CD14-positive monocyte (primary cell): ENCODE data around the gene MTG2. TPM values are rescaled to one million over a fixed set of nuclear protein-coding genes. Genes with fewer than 3 reads are reported as not detected.

Experiments
- DNase-seq, 3 donors: peaks; one replicate each; pipeline ENCODE4 v3.0.0-alpha.2; 2011 to 2022
- H2AFZ ChIP-seq: 2 replicates; pipeline ENCODE4 v1.6.0; 2012; ENCODE audit warnings: mild to moderate bottlenecking, low read depth, low read length, inconsistent platforms; ENCODE audit not compliant: insufficient read depth, poor library complexity, severe bottlenecking
- H3K27ac ChIP-seq, 2 donors: 1 replicate in 1 of 2; 2 replicates in 1 of 2; pipeline ENCODE4 v1.5.1; 2012 to 2013; ENCODE audit warnings: low read length in 2 of 2, control low read depth in 1 of 2, inconsistent platforms in 1 of 2, low read depth in 1 of 2, mild to moderate bottlenecking in 1 of 2
- H3K27me3 ChIP-seq, 2 donors: one replicate each; pipeline versions ENCODE4 v1.6.0 to v1.6.1; 2011 to 2013; ENCODE audit warnings: low read length in 2 of 2; ENCODE audit not compliant: control insufficient read depth in 2 of 2, insufficient read depth in 2 of 2
- H3K36me3 ChIP-seq, 2 donors: replicated peaks in 1 of 2; 1 replicate in 1 of 2; 2 replicates in 1 of 2; pipeline versions ENCODE4 v1.5.1 to v1.6.1; 2012 to 2013; ENCODE audit warnings: low read length in 2 of 2, control low read depth in 1 of 2, inconsistent platforms in 1 of 2, mild to moderate bottlenecking in 1 of 2; ENCODE audit not compliant: insufficient read depth in 2 of 2, control insufficient read depth in 1 of 2
- H3K4me1 ChIP-seq, 2 donors: 1 replicate in 1 of 2; 2 replicates in 1 of 2; pipeline versions ENCODE4 v1.5.1 to v1.6.1; 2012 to 2013; ENCODE audit warnings: low read length in 2 of 2, control low read depth in 1 of 2, inconsistent platforms in 1 of 2, mild to moderate bottlenecking in 1 of 2, moderate library complexity in 1 of 2; ENCODE audit not compliant: insufficient read depth in 2 of 2, control insufficient read depth in 1 of 2
- H3K4me2 ChIP-seq: replicated peaks from 2 replicates; pipeline ENCODE3; 2012; ENCODE audit warnings: low read length, moderate library complexity, mild to moderate bottlenecking; ENCODE audit not compliant: poor library complexity, severe bottlenecking; ENCODE audit errors: extremely low read depth
- H3K4me3 ChIP-seq, 3 experiments: fragments of 200-600 bp in 1 of 3; sonication (generic) in 1 of 3; replicated peaks in 1 of 3; 1 replicate in 2 of 3; 2 replicates in 1 of 3; pipeline ENCODE4 v1.5.1; 2011 to 2013; ENCODE audit warnings: low read length in 3 of 3, mild to moderate bottlenecking in 3 of 3, control low read depth in 2 of 3, low read depth in 2 of 3, inconsistent platforms in 1 of 3, moderate library complexity in 1 of 3
- H3K79me2 ChIP-seq: 2 replicates; pipeline ENCODE4 v1.6.0; 2012; ENCODE audit warnings: mild to moderate bottlenecking, control low read depth, inconsistent platforms, low read length, moderate library complexity; ENCODE audit not compliant: insufficient read depth
- H3K9ac ChIP-seq: 2 replicates; pipeline ENCODE4 v1.6.0; 2017; ENCODE audit warnings: low read length, mild to moderate bottlenecking; ENCODE audit not compliant: insufficient read depth, poor library complexity, severe bottlenecking
- H3K9me3 ChIP-seq, 2 donors: replicated peaks in 1 of 2; 1 replicate in 1 of 2; 2 replicates in 1 of 2; pipeline versions ENCODE4 v1.5.1 to v1.6.1; 2012 to 2013; ENCODE audit warnings: low read length in 2 of 2, control low read depth in 1 of 2; ENCODE audit not compliant: control insufficient read depth in 1 of 2, insufficient read depth in 1 of 2
- H4K20me1 ChIP-seq: 2 replicates; pipeline ENCODE4 v1.6.0; 2012; ENCODE audit warnings: mild to moderate bottlenecking, low read length, control low read depth, moderate library complexity; ENCODE audit not compliant: insufficient read depth
- H3K27ac Mint-ChIP-seq, 7 donors: one replicate each; pipeline ENCODE4 v1.8.0; 2020; ENCODE audit warnings: mild to moderate bottlenecking in 7 of 7, mixed read lengths in 7 of 7, moderate library complexity in 6 of 7, inconsistent platforms in 2 of 7
- H3K27me3 Mint-ChIP-seq, 3 donors: one replicate each; pipeline ENCODE4 v1.8.0; 2021 to 2022; ENCODE audit warnings: low read depth in 3 of 3, mild to moderate bottlenecking in 3 of 3, mixed read lengths in 3 of 3, moderate library complexity in 3 of 3, inconsistent platforms in 1 of 3
- H3K36me3 Mint-ChIP-seq, 2 donors: one replicate each; pipeline ENCODE4 v1.8.0; 2020; ENCODE audit warnings: mixed read lengths in 2 of 2, inconsistent platforms in 1 of 2, mild to moderate bottlenecking in 1 of 2
- H3K4me1 Mint-ChIP-seq: one replicate; pipeline ENCODE4 v1.8.0; 2020; ENCODE audit warnings: mild to moderate bottlenecking, mixed read lengths
- H3K4me3 Mint-ChIP-seq, 2 donors: one replicate each; pipeline ENCODE4 v1.8.0; 2020; ENCODE audit warnings: mild to moderate bottlenecking in 2 of 2, mixed read lengths in 2 of 2, moderate library complexity in 1 of 2
- H3K9me3 Mint-ChIP-seq, 7 donors: one replicate each; pipeline ENCODE4 v1.8.0; 2020 to 2022; ENCODE audit warnings: mixed read lengths in 7 of 7, mild to moderate bottlenecking in 6 of 7, moderate library complexity in 6 of 7, inconsistent platforms in 2 of 7
- WGBS: methylation state at CpG from one replicate; pipeline ENCODE4 v1.1.5; 2013; ENCODE audit warnings: missing lambda C conversion rate; ENCODE audit not compliant: insufficient coverage; 5-methylcytosine and 5-hydroxymethylcytosine counted together
- intact Hi-C, 2 donors: fragments of 100-400 bp; cut with micrococcal nuclease; formaldehyde crosslinking; loops; one replicate each; pipeline versions ENCODE4 v1.15.0 to v1.15.1; 2023
- polyA plus RNA-seq, 3 donors: library from polyadenylated mRNA; depleted of rRNA in 1 of 3; unstranded in 2 of 3; stranded (reverse) in 1 of 3; fragments of 300-500 nt in 2 of 3; fragments of >200 nt in 1 of 3; fragmentation: Illumina TruSeq in 2 of 3; gene quantifications; 1 replicate in 2 of 3; 2 replicates in 1 of 3; pipeline ENCODE4 v1.2.3, GENCODE V29; 2012 to 2021
- TF ChIP-seq, protein P1 (sequence below): fragments of 200-600 bp; IDR thresholded peaks from one replicate; pipeline ENCODE4 v1.8.0; 2022; ENCODE audit warnings: antibody characterized with exemption, mild to moderate bottlenecking

The MTG2 gene
- polyA plus RNA-seq, 3 donors, result 10.8 to 16.1 (median 14.9) TPM

DNA sequence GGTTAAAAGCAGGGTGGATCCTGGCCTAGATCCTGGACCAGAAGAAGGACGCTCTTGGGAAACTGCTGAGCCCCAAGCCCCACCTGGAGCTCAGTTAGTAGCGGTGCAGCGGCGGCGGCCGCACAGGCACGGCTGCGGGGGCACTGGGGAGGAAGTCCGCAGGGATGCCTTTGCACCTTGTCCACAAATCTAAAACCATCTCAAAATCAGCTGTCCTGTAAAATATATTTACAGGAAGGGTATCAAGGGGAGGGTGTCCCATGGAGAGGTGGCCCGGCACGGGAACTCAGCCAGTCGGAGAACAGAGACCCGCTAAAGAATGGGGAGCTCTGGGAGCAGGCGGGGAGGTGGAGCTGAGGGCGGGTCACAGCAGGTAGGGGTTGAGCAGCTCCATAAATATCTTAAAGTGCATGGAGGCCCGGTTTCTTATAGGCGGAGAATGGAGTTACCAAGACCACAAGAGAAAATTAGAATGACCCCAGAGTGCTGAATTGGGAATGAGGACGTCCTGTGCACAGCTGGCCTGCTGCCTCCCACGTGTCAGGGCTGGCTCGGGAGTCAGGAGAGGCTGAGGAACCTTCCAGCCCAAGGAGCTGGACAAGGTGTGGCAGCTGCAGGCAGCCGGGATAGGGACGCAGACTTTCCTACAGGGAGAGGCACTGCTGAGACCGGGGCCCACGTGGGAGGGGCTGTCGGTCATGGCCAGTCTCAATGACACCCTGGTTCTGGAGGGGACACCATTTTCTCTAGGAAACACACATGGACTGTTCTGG, 8.0 kb downstream of the MTG2 start:
- Mint-ChIP-seq H3K4me3 (no peak overlapping the region), H3K36me3 (peaks cover 31 to 52% of the 10 kb centered on the region in 2 donors), H3K4me1 (peaks cover 13% of the 10 kb centered on the region), H3K27me3 (peaks cover 0 to 1% (median 1%) of the 10 kb centered on the region in 3 donors), H3K9me3 (no peaks in the 10 kb centered on the region), H3K27ac (no peak overlapping the region)
- H3K9ac ChIP-seq, result no peak overlapping the region
- no peak overlapping the region for H2AFZ ChIP-seq
- no peak overlapping the region for H3K4me3 ChIP-seq
- H3K79me2 ChIP-seq, result peaks cover 49% of the 10 kb centered on the region
- intact Hi-C loops, result no loop called here
- H3K27me3 ChIP-seq, result no peaks in the 10 kb centered on the region
- TF ChIP-seq, protein P1, sequence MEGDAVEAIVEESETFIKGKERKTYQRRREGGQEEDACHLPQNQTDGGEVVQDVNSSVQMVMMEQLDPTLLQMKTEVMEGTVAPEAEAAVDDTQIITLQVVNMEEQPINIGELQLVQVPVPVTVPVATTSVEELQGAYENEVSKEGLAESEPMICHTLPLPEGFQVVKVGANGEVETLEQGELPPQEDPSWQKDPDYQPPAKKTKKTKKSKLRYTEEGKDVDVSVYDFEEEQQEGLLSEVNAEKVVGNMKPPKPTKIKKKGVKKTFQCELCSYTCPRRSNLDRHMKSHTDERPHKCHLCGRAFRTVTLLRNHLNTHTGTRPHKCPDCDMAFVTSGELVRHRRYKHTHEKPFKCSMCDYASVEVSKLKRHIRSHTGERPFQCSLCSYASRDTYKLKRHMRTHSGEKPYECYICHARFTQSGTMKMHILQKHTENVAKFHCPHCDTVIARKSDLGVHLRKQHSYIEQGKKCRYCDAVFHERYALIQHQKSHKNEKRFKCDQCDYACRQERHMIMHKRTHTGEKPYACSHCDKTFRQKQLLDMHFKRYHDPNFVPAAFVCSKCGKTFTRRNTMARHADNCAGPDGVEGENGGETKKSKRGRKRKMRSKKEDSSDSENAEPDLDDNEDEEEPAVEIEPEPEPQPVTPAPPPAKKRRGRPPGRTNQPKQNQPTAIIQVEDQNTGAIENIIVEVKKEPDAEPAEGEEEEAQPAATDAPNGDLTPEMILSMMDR, result no peak
- no peak overlapping the region for H3K27ac ChIP-seq
- H3K4me2 ChIP-seq, result no peak overlapping the region
- H3K36me3 ChIP-seq, result peaks cover 35 to 68% of the 10 kb centered on the region in 2 donors
- no peak for DNase-seq
- peaks cover 3 to 5% of the 10 kb centered on the region in 2 donors for H3K4me1 ChIP-seq
- H3K9me3 ChIP-seq, result no peaks in the 10 kb centered on the region
- peaks cover 43% of the 10 kb centered on the region for H4K20me1 ChIP-seq
- WGBS, result 97% methylated on average over 14 of the region's 25 CpGs

DNA sequence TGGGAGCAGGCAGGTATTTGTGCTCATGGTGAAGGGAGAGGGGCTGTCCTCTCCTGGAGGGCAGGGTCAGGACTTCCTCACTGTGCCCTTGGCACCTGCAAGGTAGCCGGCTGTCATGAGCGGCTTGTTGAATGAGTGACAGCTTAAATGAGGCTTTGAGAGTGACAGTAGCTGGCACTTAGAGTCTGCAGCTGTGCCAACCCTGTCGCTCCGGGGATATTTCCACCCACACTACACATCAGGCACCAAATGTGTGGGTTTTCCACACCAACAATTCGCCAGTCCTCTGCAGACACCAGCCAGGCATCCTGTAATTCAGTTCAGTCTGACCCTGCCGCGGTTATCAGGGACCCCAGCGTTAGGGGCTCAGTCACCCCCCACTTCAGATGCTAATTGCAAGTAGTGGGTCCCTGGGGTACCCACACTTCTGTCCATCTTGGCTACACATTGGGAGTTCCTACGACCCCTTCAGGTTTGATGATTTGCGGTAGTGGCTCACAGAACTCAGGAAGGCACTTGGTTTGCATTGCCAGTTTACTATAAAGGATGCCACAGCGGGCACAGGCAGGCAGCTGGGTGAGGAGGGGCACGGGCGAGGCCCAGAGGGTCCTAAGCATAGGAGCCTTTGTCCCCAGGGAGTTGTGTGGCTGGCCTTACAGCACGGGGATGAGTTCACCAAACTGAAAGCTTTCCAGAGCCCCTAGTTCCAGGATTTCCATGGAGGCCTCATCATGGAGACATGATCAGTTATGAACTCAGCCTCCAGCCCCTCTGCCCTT, 9.1 kb downstream of the MTG2 start:
- Histone ChIP-seq H3K9ac (no peak overlapping the region), H3K79me2 (peaks cover 38% of the 10 kb centered on the region), H3K27ac (no peak overlapping the region), H3K9me3 (no peaks in the 10 kb centered on the region), H3K4me1 (no peaks in the 10 kb centered on the region), H3K4me2 (no peak overlapping the region), H3K4me3 (no peak overlapping the region), H3K36me3 (peaks cover 37 to 76% of the 10 kb centered on the region in 2 donors), H3K27me3 (no peaks in the 10 kb centered on the region), H2AFZ (no peak overlapping the region), H4K20me1 (peaks cover 43% of the 10 kb centered on the region)
- Mint-ChIP-seq H3K4me1 (peaks cover 8% of the 10 kb centered on the region), H3K36me3 (peaks cover 32 to 61% of the 10 kb centered on the region in 2 donors), H3K27ac (no peak overlapping the region), H3K9me3 (no peaks in the 10 kb centered on the region), H3K27me3 (peaks cover 0 to 3% (median 1%) of the 10 kb centered on the region in 3 donors), H3K4me3 (no peak overlapping the region)
- TF ChIP-seq, protein P1, result no peak
- DNase-seq, result no peak
- WGBS, result 96% methylated on average over 12 of the region's 14 CpGs
- intact Hi-C loops, result no loop called here
